SK-N-SH (cell line): ENCODE measurements around the gene HMMR. TPM values are rescaled to one million over a fixed set of nuclear protein-coding genes. Genes with fewer than 3 reads are reported as not detected.

Source experiments
- CTCF ChIA-PET: fragments of 300-600, 350-600 bp; formaldehyde crosslinking; extraction: SDS; loops from one replicate; lab custom pipeline; 2021; lab: Yijun Ruan, JAX
- POLR2A ChIA-PET: fragments of 350-600 bp; sonication (Branson Sonifier 250); formaldehyde crosslinking; extraction: SDS; loops from one replicate; lab custom pipeline; 2020; ENCODE audit warnings: antibody characterized with exemption, inconsistent platforms; lab: Yijun Ruan, JAX
- DNase-seq: peaks from one replicate; pipeline ENCODE4 v3.0.0; 2012
- H2AFZ ChIP-seq: fragments of 200-600 bp; sonication (generic); 2 replicates; pipeline ENCODE4 v1.8.1; 2016; ENCODE audit warnings: antibody characterized with exemption, mild to moderate bottlenecking, low read depth
- H3F3A ChIP-seq: fragments of 200-600 bp; sonication (generic); replicated peaks from 2 replicates; pipeline ENCODE3; 2016; ENCODE audit warnings: antibody characterized with exemption, mild to moderate bottlenecking; ENCODE audit not compliant: insufficient read depth
- H3K27ac ChIP-seq, 2 experiments: fragments of 200-500 bp in 1 of 2; fragments of 200-600 bp in 1 of 2; sonication (Bioruptor generic) in 1 of 2; sonication (generic), shearing (Covaris generic) in 1 of 2; 2 replicates each; pipeline versions ENCODE4 v1.5.1 to v1.6.1; 2014 to 2016; ENCODE audit warnings: low read depth in 2 of 2, inconsistent platforms in 1 of 2, low read length in 1 of 2, mild to moderate bottlenecking in 1 of 2, mixed read lengths in 1 of 2
- H3K27me3 ChIP-seq: fragments of 200-600 bp; sonication (generic), shearing (Covaris generic); 2 replicates; pipeline ENCODE4 v1.6.1; 2016; ENCODE audit warnings: mixed run types; ENCODE audit not compliant: insufficient read depth
- H3K36me3 ChIP-seq, 2 experiments: fragments of 200-500 bp in 1 of 2; fragments of 200-600 bp in 1 of 2; sonication (Bioruptor generic) in 1 of 2; sonication (generic) in 1 of 2; replicated peaks in 1 of 2; 2 replicates each; pipeline versions ENCODE3 to v1.5.1; 2014 to 2016; ENCODE audit warnings: low read length in 1 of 2, mild to moderate bottlenecking in 1 of 2; ENCODE audit not compliant: insufficient read depth in 2 of 2, control insufficient read depth in 1 of 2
- H3K4me1 ChIP-seq, 2 experiments: fragments of 200-500 bp in 1 of 2; fragments of 200-600 bp in 1 of 2; sonication (Bioruptor generic) in 1 of 2; sonication (generic), shearing (Covaris generic) in 1 of 2; 2 replicates each; pipeline versions ENCODE4 v1.5.1 to v1.6.1; 2014 to 2016; ENCODE audit warnings: low read depth in 1 of 2, low read length in 1 of 2, mixed run types in 1 of 2; ENCODE audit not compliant: insufficient read depth in 2 of 2, control insufficient read depth in 1 of 2
- H3K4me2 ChIP-seq: fragments of 200-600 bp; sonication (generic), shearing (Covaris generic); 2 replicates; pipeline ENCODE4 v1.6.1; 2017; ENCODE audit warnings: mixed run types
- H3K4me3 ChIP-seq, 2 experiments: fragments of 200-500 bp in 1 of 2; fragments of 200-600 bp in 1 of 2; sonication (Bioruptor generic) in 1 of 2; sonication (generic), shearing (Covaris generic) in 1 of 2; 2 replicates each; pipeline versions ENCODE4 v1.5.1 to v1.8.1; 2014 to 2016; ENCODE audit warnings: low read depth in 2 of 2, inconsistent platforms in 1 of 2, low read length in 1 of 2, mild to moderate bottlenecking in 1 of 2, mixed read lengths in 1 of 2, moderate library complexity in 1 of 2
- H3K79me2 ChIP-seq: fragments of 200-600 bp; sonication (generic); 2 replicates; pipeline ENCODE4 v1.8.1; 2017; ENCODE audit warnings: mild to moderate bottlenecking; ENCODE audit not compliant: insufficient read depth
- H3K9ac ChIP-seq: fragments of 200-600 bp; sonication (generic); 2 replicates; pipeline ENCODE4 v1.6.1; 2017; ENCODE audit warnings: mixed run types
- H3K9me2 ChIP-seq: fragments of 200-600 bp; sonication (generic); 2 replicates; pipeline ENCODE4 v1.6.1; 2017; ENCODE audit warnings: mixed run types
- H3K9me3 ChIP-seq: fragments of 200-600 bp; sonication (generic); 2 replicates; pipeline ENCODE4 v1.6.1; 2017; ENCODE audit warnings: mixed run types, mild to moderate bottlenecking, moderate library complexity
- H4K20me1 ChIP-seq: fragments of 200-600 bp; sonication (generic); 2 replicates; pipeline ENCODE4 v1.6.1; 2017; ENCODE audit warnings: mild to moderate bottlenecking, mixed run types; ENCODE audit not compliant: insufficient read depth
- EP300 ChIP-seq, 2 experiments: IDR thresholded peaks; 2 replicates each; pipeline versions ENCODE4 v1.4.0 to v1.6.1; 2012; ENCODE audit warnings: borderline replicate concordance in 1 of 2, low read depth in 1 of 2, low read length in 1 of 2
- EZH2phosphoT487 ChIP-seq: fragments of 200-600 bp; sonication (generic); IDR thresholded peaks from 2 replicates; pipeline ENCODE4 v1.6.1; 2017; ENCODE audit warnings: low read depth, mixed run types, mild to moderate bottlenecking, antibody characterized with exemption, moderate library complexity, borderline replicate concordance
- FOSL2 ChIP-seq: IDR thresholded peaks from 2 replicates; pipeline ENCODE4 v1.4.0; 2012; ENCODE audit warnings: low read depth, mild to moderate bottlenecking, moderate library complexity, borderline replicate concordance
- FOXM1 ChIP-seq: IDR thresholded peaks from 2 replicates; pipeline ENCODE4 v1.4.0; 2012; ENCODE audit warnings: low read depth, mild to moderate bottlenecking
- IRF3 ChIP-seq: fragments of 150-350 bp; IDR thresholded peaks from 2 replicates; pipeline ENCODE4 v1.6.1; 2016; ENCODE audit warnings: mild to moderate bottlenecking, low read depth, low read length
- JUND ChIP-seq: IDR thresholded peaks from 2 replicates; pipeline ENCODE4 v1.4.0; 2012
- MEF2A ChIP-seq: IDR thresholded peaks from 2 replicates; pipeline ENCODE4 v1.4.0; 2012; ENCODE audit warnings: low read depth, borderline replicate concordance
- MXI1 ChIP-seq: IDR thresholded peaks from 2 replicates; pipeline ENCODE4 v1.6.1; 2012; ENCODE audit warnings: mild to moderate bottlenecking, low read depth, low read length, improper control_type of control experiment
- NFIC ChIP-seq: IDR thresholded peaks from 2 replicates; pipeline ENCODE4 v1.4.0; 2012; ENCODE audit warnings: borderline replicate concordance
- NRF1 ChIP-seq: IDR thresholded peaks from 2 replicates; pipeline ENCODE4 v1.6.1; 2012; ENCODE audit warnings: low read depth, mild to moderate bottlenecking, low read length
- RAD21 ChIP-seq: IDR thresholded peaks from 2 replicates; pipeline ENCODE4 v1.6.1; 2012; ENCODE audit warnings: mild to moderate bottlenecking, low read length
- RCOR1 ChIP-seq: fragments of 150-350 bp; IDR thresholded peaks from 2 replicates; pipeline ENCODE4 v1.6.1; 2017; ENCODE audit warnings: antibody characterized with exemption, low read length
- RFX5 ChIP-seq: IDR thresholded peaks from 2 replicates; pipeline ENCODE4 v1.6.1; 2012; ENCODE audit warnings: mild to moderate bottlenecking, improper control_type of control experiment, low read length
- SIN3A ChIP-seq: IDR thresholded peaks from 2 replicates; pipeline ENCODE4 v1.6.1; 2012; ENCODE audit warnings: low read depth, mild to moderate bottlenecking, low read length, moderate library complexity, borderline replicate concordance
- USF1 ChIP-seq: IDR thresholded peaks from 2 replicates; pipeline ENCODE4 v1.4.0; 2012; ENCODE audit warnings: low read depth, borderline replicate concordance
- ZBTB33 ChIP-seq: IDR thresholded peaks from 2 replicates; pipeline ENCODE4 v1.4.0; 2012; ENCODE audit warnings: low read depth, borderline replicate concordance
- WGBS: methylation state at CpG from one replicate; pipeline ENCODE4 v1.1.6; 2017; ENCODE audit warnings: low lambda C conversion rate; 5-methylcytosine and 5-hydroxymethylcytosine counted together
- polyA plus RNA-seq, 3 experiments: library from polyadenylated mRNA; depleted of rRNA; stranded (reverse); fragments of >200 nt; gene quantifications; 2 replicates each; pipeline ENCODE4 v1.2.3, GENCODE V29; 2012

HMMR gene
- polyA plus RNA-seq, 1 of the 3 experiments (the other 2 are of a cell fraction), result 7.7 TPM

GRCh38 chr5:163508753-163509152 lies 48.3 kb downstream of the HMMR start (continued):
- TF ChIP-seq ZBTB33 (no peak), USF1 (no peak), FOXM1 (no peak)

- H3K9me2 ChIP-seq, result no peaks in the 10 kb centered on the region
- no peak for DNase-seq
- H3K9me3 ChIP-seq, result no peaks in the 10 kb centered on the region
- H3K27me3 ChIP-seq, result no peaks in the 10 kb centered on the region
- H3K4me3 ChIP-seq, result peak overlapping the region; percentile 21 to 30; a peak in 3 of 4 replicates
- ChIA-PET POLR2A (no interaction called here), CTCF (interaction anchor here (1.1 to 1.6 kb wide), 2 partner anchors 36 to 51 kb away, joined by 3 to 5 read pairs; no protein-coding TSS in a partner anchor)
- H3K27ac ChIP-seq, result peak overlapping the region; percentile 38 to 50; a peak in 2 of 4 replicates
- peaks cover 8% of the 10 kb centered on the region for H3F3A ChIP-seq
- peaks cover 15 to 26% of the 10 kb centered on the region in 2 experiments for H3K4me1 ChIP-seq
- H3K79me2 ChIP-seq, result peaks cover 87% of the 10 kb centered on the region
- H2AFZ ChIP-seq, result no peak overlapping the region
- peak overlapping the region; percentile 54 for H3K4me2 ChIP-seq
- H3K36me3 ChIP-seq, result peaks cover 23 to 24% of the 10 kb centered on the region in 2 experiments
- H4K20me1 ChIP-seq, result peaks cover 63% of the 10 kb centered on the region
- TF ChIP-seq NFIC, result peak; percentile 72
- TF ChIP-seq EP300 (IDR thresholded peaks at IDR 0.05; ENCODE audit: borderline replicate concordance in 1 of 2, low read depth in 1 of 2, low read length in 1 of 2), result no peak
- WGBS, result 58% methylated on average over 7 of the region's 7 CpGs
- peak overlapping the region; percentile 8; the same call in 1 of the 2 replicates for H3K9ac ChIP-seq
Measured at GRCh38 chr5:163509291-163509951, 49.0 kb downstream of the HMMR start.

- Histone ChIP-seq H3K9me3 (no peaks in the 10 kb centered on the region), H2AFZ (no peak overlapping the region), H3K4me2 (no peak overlapping the region), H3K79me2 (peaks cover 78% of the 10 kb centered on the region), H3K4me1 (peaks cover 13 to 24% of the 10 kb centered on the region in 2 experiments), H3K27me3 (no peaks in the 10 kb centered on the region), H3K9me2 (no peaks in the 10 kb centered on the region), H3K9ac (no peak overlapping the region), H4K20me1 (peaks cover 45% of the 10 kb centered on the region), H3K4me3 (no peak overlapping the region), H3K36me3 (peaks cover 54% of the 10 kb centered on the region in 2 experiments), H3K27ac (no peak overlapping the region), H3F3A (peaks cover 7% of the 10 kb centered on the region)
- ChIA-PET CTCF (no interaction called here), POLR2A (no interaction called here)
- TF ChIP-seq RCOR1 (no peak), NRF1 (no peak), MEF2A (no peak), IRF3 (no peak), RFX5 (no peak), SIN3A (no peak), JUND (no peak), RAD21 (no peak), MXI1 (no peak), FOSL2 (no peak), USF1 (no peak), EZH2phosphoT487 (no peak)
- no peak for DNase-seq
- over 99% methylated on average over 5 of the region's 5 CpGs for WGBS
Measured at GRCh38 chr5:163512526-163512925, 52.1 kb downstream of the HMMR start.
